Psoas muscle (tissue), 8 donors: ENCODE results near the gene DPY30. TPM values are rescaled to one million over a fixed set of nuclear protein-coding genes. Genes with fewer than 3 reads are reported as not detected.

Source experiments
- ATAC-seq, 4 donors: fragments of 200-7000 bp; cut with Tn5 transposase; one replicate each; pipeline ENCODE4 v1.9.1; 2020; ENCODE audit warnings: moderate library complexity in 3 of 4, mild to moderate bottlenecking in 2 of 4
- DNase-seq, 2 donors: peaks; one replicate each; pipeline ENCODE4 v3.0.0-alpha.2; 2020
- H3K27ac ChIP-seq: fragments of 200-600 bp; one replicate; pipeline ENCODE4 v1.8.0; 2022
- H3K27me3 ChIP-seq, 3 donors: fragments of 200-600 bp in 1 of 3; one replicate each; pipeline versions ENCODE4 v1.6.1 to v1.8.0; 2013 to 2022; ENCODE audit warnings: low read length in 2 of 3, mild to moderate bottlenecking in 2 of 3, moderate library complexity in 1 of 3; ENCODE audit not compliant: insufficient read depth in 3 of 3
- H3K36me3 ChIP-seq, 2 donors: fragments of 200-600 bp in 1 of 2; one replicate each; pipeline versions ENCODE4 v1.6.1 to v1.8.0; 2013 to 2022; ENCODE audit warnings: low read depth in 1 of 2, mild to moderate bottlenecking in 1 of 2, moderate library complexity in 1 of 2; ENCODE audit not compliant: insufficient read depth in 1 of 2
- H3K4me1 ChIP-seq: fragments of 200-600 bp; one replicate; pipeline ENCODE4 v1.8.0; 2022
- H3K4me3 ChIP-seq: fragments of 200-600 bp; one replicate; pipeline ENCODE4 v1.8.0; 2022; ENCODE audit warnings: mild to moderate bottlenecking
- H3K9me3 ChIP-seq: fragments of 200-600 bp; one replicate; pipeline ENCODE4 v1.8.0; 2022
- CTCF ChIP-seq: fragments of 200-600 bp; IDR thresholded peaks from one replicate; pipeline ENCODE4 v1.8.0; 2022; ENCODE audit warnings: antibody characterized with exemption
- WGBS, 3 donors: extraction: QIAGEN DNeasy Blood & Tissue Kit; methylation state at CpG; one replicate each; pipeline versions ENCODE4 v1.1.6 to v1.1.7; 2013; 5-methylcytosine and 5-hydroxymethylcytosine counted together
- intact Hi-C, 2 donors: fragments of 100-400 bp; cut with DNase I; formaldehyde crosslinking; loops; one replicate each; pipeline versions ENCODE4 v1.11.0 to v1.14.2; 2022
- polyA plus RNA-seq, 3 donors: library from polyadenylated mRNA; stranded (reverse); fragments of 200-250 nt; gene quantifications; one replicate each; pipeline ENCODE4 v1.2.3, GENCODE V29; 2013
- total RNA-seq, 4 donors: library from RNA; stranded (reverse); fragmentation: NEBNext Ultra II Directional in 2 of 4; extraction: Animal tissue kit (Norgen Biotek cat#: 25700) in 2 of 4; gene quantifications; one replicate each; pipeline versions ENCODE4 v1.2.1 to v1.2.4, GENCODE V29; 2021 to 2023
- donor health status: healthy with polysubstance abuse.
- donor health status: DM: no; HTN: no; CAD: no; lungs with moderate emphysema.
- donor health status: Bipolar disorder and iron deficiency.
- donor health status: healthy.
- donor health status: DM: yes; HTN: yes; CAD: no.
- donor health status: DM: no; HTN: no; CAD: no.
- donor health status: DM: no; HTN: no; CAD: no.
- donor health status: DM: yes; HTN: yes; CAD: no.

DPY30 gene
- total and polyA plus RNA-seq, 7 donors, result 28.6 to 76.9 (median 35.6) TPM

DNA sequence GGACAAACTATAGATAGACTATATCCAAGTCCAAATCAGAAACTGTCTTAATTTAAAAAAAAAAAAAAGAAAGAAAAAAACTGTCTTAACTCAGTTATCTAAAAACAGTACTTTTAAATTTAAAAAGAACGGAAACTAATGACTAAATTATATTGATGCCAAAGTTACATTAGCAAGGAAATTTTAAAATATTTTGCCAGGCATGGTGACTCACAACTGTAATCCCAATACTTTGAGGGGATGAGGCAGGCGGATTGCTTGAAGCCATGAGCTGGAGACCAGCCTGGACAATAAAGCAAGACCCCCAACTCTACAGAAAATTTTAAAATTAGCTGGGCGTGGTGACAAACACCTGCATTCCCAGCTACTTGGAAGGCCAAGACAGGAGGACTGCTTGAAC lies 59.6 kb downstream of the DPY30 start:
- H3K27me3 ChIP-seq, result no peaks in the 10 kb centered on the region
- H3K9me3 ChIP-seq, result no peaks in the 10 kb centered on the region
- intact Hi-C loops, result no loop called here
- WGBS, 3 donors, result 74 to 85% (median 79%) methylated on average over 3 of the region's 3 CpGs
- ATAC-seq (no peak), DNase-seq (no peak)
- peaks cover 52% of the 10 kb centered on the region for H3K4me1 ChIP-seq
- H3K27ac ChIP-seq, result no peak overlapping the region
- no peaks in the 10 kb centered on the region for H3K36me3 ChIP-seq
- no peak overlapping the region for H3K4me3 ChIP-seq
- TF ChIP-seq CTCF, result no peak

DNA sequence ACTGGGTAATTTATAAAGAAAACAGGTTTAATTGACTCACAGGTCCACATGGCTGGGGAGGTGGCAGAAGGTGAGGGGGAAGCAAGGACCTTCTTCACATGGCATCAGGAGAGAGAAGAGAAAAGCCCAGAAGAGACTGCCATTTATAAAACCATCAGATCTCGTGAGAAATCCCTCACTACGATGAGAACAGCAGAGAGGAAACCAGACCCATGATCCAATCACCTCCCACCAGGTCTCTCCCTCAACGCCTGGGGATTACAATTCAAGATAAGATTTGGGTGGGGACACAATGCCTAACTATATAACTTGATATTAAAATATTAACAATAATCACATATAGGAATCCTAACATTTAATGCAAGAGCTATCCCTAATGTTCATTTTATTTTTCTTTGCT lies 60.6 kb downstream of the DPY30 start:
- Histone ChIP-seq H3K36me3 (no peaks in the 10 kb centered on the region), H3K4me3 (no peak overlapping the region), H3K4me1 (peaks cover 49% of the 10 kb centered on the region), H3K27ac (no peak overlapping the region), H3K27me3 (no peaks in the 10 kb centered on the region), H3K9me3 (no peaks in the 10 kb centered on the region)
- no peak for DNase-seq
- no peak for TF ChIP-seq CTCF
- intact Hi-C loops, result no loop called here
- ATAC-seq, result no peak
- 87 to 96% (median 93%) methylated on average over 3 of the region's 3 CpGs for WGBS, 3 donors

DNA sequence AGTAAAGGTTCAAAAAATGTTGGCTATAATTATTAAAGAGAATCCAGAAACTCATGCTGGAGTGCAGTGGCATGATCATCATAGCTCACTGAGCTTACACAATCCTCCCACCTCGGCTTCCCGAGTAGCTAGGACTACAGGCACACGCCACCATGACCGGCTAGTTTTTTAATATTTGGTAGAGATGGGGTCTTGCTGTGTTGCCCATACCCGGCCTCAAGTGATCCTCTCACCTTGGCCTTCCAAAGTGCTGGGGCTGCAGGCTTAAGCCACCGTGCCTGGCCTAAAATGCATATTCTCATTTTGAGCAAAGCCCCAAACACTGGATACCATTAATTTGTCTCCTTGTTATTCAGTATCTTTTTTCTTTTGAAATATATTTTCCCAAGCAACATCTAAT lies 61.2 kb downstream of the DPY30 start:
- no peak for ATAC-seq
- H3K27me3 ChIP-seq, result no peaks in the 10 kb centered on the region
- H3K36me3 ChIP-seq, result no peaks in the 10 kb centered on the region
- no peaks in the 10 kb centered on the region for H3K9me3 ChIP-seq
- H3K27ac ChIP-seq, result no peak overlapping the region
- H3K4me1 ChIP-seq, result peaks cover 51% of the 10 kb centered on the region
- no peak for TF ChIP-seq CTCF
- H3K4me3 ChIP-seq, result no peak overlapping the region
- no peak for DNase-seq
- intact Hi-C loops, result no loop called here
- WGBS, 3 donors, result 97 to 98% (median 98%) methylated on average over 6 of the region's 6 CpGs

Other genes with a start within 250 kb of the DPY30 start
- 10 to 100 TPM; 46.1 to 71.6 (median 56.3) TPM for gene MEMO1, start 28.8 kb downstream of the DPY30 start, total RNA-seq
- 10 to 100 TPM; 40.0 to 86.8 (median 56.0) TPM for gene MEMO1, start 28.8 kb downstream of the DPY30 start, polyA plus RNA-seq
- gene SPAST, start 23.8 kb upstream of the DPY30 start, total RNA-seq, result 10 to 100 TPM; 12.4 to 21.3 (median 16.6) TPM
- 10 to 100 TPM in 1 of 3 donors, 1 to 10 TPM in 2; 5.9 to 24.8 (median 8.4) TPM for gene SPAST, start 23.8 kb upstream of the DPY30 start, polyA plus RNA-seq
- 10 to 100 TPM; 11.6 to 19.3 (median 14.4) TPM for gene SLC30A6, start 126.1 kb upstream of the DPY30 start, total RNA-seq
- gene SLC30A6, start 126.1 kb upstream of the DPY30 start, polyA plus RNA-seq, result 10 to 100 TPM in 2 of 3 donors, 1 to 10 TPM in 1; 6.2 to 32.1 (median 12.9) TPM
- under 1 TPM; 0.29 to 0.75 (median 0.39) TPM for gene NLRC4, start 225.1 kb upstream of the DPY30 start, total RNA-seq
- under 1 TPM; 0.16 to 0.30 (median 0.19) TPM for gene NLRC4, start 225.1 kb upstream of the DPY30 start, polyA plus RNA-seq
- gene YIPF4, start 238.1 kb upstream of the DPY30 start, total RNA-seq, result 10 to 100 TPM; 38.3 to 62.0 (median 43.5) TPM
- gene YIPF4, start 238.1 kb upstream of the DPY30 start, polyA plus RNA-seq, result 10 to 100 TPM; 17.9 to 44.7 (median 25.4) TPM